Esophagus mucosa (tissue), 1 donor: Measurements from ENCODE around the gene CDK9. TPM values are rescaled to one million over a fixed set of nuclear protein-coding genes. Genes with fewer than 3 reads are reported as not detected.
A peak's percentile ranks its signal among the peaks of the same experiment; 100 is the strongest.
"Not testable (repeated sequence)": the region's sequence is repeated elsewhere in the genome, so short reads cannot be mapped to it uniquely, and the experiment has no call there.

Experiments used
- ATAC-seq: fragments of 200-7000 bp; cut with Tn5 transposase; one replicate; pipeline ENCODE4 v1.9.1; 2020
- total RNA-seq: library from RNA; stranded (reverse); gene quantifications from one replicate; pipeline ENCODE4 v1.2.4, GENCODE V29; 2023
- donor health status: DM: yes; HTN: yes; CAD: no.

Gene CDK9
- 38.3 TPM for total RNA-seq

DNA sequence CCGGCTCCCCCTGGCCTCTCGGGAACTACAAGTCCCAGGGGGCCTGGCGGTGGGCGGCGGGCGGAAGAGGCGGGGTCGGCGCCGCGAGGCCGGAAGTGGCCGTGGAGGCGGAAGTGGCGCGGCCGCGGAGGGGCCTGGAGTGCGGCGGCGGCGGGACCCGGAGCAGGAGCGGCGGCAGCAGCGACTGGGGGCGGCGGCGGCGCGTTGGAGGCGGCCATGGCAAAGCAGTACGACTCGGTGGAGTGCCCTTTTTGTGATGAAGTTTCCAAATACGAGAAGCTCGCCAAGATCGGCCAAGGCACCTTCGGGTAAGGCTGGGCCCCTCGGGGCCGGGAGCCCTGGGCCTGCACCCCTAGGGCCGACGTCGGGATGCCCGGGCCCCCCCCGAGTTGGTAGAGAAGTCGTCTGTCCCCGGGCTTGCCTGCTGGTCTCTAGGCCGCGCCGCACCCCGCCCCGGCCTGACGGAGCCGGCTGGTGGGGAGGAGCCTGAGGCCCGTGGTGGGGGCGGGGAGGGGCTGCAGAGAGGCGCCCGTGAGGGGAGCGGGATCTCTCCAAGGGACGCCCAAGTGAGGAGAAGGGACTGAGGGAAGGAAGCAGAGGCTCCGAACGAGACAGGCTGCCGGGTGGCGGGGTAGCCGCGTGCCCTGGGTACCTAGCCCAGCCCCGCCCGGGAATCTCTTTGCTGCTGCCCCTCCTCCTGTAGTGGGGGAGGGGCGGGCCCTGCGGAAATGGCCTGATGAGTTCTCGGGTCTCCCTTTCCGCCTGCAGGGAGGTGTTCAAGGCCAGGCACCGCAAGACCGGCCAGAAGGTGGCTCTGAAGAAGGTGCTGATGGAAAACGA is at the start of gene CDK9:
Gene CDK9, plus strand, starts transcription at position 102 of the 840 bp plus-strand sequence. Its CDS starts 115 bp downstream, at position 217.
- ATAC-seq: peak; percentile 76

DNA sequence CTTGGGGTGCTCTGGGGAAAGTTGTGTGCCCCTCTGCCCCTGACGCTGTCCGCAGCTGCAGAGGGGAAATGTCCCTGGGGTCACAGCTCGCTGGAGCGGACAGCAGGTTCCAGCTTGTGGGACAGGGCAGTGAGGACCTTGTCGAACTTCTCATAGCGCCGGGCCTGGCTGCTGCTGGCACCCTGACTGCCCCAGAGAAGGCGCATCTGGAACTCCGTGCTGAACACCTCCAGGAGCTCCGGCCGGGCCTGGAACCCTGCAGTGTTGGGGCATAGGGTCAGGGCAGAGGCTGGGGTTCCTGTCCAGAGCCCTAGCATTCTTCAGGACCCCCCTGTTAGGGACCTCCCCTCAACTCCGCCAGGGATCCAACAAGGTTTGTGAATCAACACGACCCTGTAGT is 47.2 kb upstream of the CDK9 start:
- no peak for ATAC-seq

DNA sequence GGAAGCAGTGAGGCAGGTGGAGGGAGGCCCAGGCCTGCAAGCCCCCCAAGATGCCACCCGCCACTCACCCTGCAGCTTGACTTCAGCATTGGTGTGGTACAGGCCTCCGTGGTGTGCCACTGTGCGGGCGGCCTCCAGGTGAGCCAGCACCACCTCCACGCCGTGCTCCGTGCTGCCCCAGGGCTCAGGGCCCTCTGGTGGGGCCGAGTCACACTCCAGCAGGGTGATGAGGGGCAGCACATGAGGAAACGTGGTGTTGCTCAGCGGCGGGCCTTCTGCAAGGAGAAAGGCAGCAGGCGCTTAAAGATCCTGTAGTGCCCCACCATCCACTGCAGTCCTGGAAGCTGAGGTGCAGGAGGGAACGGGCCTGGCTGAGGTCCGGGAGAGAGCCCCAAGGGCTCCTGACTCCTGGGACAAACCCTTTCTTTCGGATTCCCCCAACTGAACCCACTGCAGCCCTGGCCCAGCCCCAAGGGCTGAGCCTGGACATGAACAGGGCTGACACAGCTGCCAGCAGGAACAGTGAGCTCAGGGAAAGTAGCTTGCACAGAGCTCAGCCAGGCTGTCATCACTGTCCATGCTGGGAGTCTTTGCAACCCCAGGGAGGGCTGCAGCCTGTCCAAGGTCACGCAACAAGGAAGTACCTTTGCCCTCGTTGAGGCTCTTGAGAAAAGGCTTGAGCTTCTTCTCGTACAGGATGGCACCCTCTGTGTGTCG is 46.1 kb upstream of the CDK9 start:
- ATAC-seq: peak; percentile 35

DNA sequence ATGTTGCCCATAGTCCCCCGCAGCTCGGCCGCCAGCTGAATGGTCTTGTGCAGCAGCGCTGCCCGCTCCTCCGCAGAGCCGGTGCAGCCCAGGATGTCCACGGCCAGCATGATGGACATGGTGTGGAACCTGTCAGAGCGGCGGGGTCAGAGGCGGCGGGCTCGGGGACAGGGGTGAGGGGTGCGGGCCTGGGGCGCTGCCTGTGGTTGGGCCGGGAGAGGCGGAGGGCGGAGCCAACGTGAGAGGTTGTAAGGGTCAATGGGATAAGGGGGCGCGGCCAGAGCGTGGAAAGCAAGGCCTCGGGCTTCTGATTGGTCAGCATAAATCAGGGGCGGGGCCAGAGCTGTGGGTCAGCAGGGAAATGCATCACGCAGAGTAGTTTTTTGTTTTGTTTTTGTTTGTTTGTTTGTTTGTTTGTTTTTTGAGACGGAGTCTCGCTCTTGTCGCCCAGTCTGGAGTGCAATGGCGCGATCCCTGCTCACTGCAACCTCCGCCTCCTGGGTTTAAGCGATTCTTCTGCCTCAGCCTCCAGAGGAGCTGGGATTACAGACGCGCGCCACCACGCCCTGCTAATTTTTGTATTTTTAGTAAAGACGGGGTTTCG is 43.9 kb upstream of the CDK9 start:
- ATAC-seq: peak; percentile 5

DNA sequence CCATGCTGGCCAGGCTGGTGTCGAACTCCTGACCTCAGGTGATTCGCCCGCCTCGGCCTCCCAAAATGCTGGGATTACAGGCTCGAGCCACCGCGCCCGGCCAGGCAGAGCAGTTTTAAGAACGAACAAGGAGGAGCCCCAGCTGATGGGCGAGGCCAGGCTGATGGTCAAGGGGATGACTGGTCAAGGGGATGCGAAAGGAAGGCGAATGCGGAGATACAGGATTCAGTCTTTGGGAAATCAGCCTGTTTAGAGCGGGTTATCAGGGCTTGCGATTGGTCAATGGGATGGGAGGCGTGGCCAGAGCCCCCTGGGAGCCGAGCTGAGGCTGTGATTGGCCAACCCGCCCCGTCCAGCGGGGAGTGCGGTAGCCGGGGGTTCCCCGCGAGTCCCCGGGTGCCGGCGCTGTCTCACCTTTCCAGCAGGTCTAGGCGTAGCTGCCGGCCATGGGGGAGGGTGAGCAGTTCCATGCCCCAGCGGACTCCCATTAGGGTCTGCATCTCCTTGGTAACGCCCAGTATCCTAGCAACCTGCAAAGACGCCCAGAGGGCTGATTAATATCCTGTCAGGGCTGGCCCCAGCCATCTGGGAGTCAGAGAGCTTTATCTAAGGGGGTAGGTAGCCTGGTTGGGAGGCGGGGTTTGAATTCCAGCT is 43.3 kb upstream of the CDK9 start:
- no peak for ATAC-seq

DNA sequence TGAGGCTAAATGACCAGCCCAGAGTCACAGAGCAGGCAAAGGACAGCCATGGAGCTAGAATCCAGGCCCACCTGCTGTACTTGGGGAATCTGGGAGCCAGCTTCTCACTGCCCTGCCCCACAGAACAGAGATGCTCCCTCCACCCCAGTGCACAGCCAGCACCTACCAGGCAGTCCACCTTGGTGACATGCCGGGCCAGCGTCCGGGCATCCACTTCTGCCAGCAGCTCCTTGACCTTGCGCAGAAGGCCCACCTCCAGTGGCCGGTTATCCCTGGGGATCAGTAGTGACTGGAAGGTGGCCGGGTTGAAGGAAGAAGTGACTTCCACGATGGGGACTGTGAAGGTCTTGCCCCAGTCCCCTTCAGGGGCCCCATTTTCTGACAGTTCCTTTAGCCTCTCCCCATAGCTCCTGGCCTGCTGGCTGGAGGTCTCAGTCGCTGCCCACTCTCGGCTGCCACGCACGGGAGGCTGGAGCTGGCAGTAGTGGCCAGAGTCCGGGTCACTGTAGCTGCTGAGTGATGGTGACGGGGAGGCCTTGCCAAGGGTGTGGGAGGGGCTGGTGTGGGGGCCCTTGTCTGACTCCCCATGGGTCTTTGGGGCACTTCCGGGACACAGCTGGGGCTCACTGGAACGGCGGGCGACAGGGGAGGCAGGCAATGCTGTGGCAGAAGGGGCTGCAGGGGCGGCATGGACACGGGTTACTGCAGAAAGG is 41.3 kb upstream of the CDK9 start:
- ATAC-seq: no peak

DNA sequence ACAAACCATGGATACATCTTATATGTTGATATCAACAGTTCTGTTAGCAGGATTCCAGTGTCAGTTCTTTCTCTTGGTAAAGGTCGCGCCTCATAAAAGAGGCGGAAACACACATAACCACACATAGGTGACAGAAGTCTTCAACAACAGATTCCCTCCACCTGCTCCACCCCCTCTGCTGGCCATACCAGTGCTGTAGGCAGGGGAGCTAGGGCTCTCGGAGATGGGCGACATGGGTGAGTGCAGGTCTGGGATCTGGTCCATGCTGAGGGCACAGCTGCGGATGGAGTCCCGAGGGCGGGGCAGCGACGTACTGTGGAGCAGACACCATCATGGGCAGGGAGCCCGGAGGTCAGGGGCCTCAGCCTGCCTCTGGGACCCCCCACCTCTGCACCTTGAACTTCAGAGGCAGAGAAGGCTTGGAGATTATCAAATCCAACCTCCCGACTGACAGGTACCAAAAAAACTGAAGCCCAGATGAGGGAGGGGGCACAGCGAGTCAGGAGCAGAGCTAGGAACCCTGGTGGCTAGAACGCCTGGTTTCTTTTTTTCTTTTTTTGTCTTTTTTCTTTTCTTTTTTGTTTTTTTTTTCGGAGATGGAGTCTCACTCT is 38.8 kb upstream of the CDK9 start:
- ATAC-seq: no peak

DNA sequence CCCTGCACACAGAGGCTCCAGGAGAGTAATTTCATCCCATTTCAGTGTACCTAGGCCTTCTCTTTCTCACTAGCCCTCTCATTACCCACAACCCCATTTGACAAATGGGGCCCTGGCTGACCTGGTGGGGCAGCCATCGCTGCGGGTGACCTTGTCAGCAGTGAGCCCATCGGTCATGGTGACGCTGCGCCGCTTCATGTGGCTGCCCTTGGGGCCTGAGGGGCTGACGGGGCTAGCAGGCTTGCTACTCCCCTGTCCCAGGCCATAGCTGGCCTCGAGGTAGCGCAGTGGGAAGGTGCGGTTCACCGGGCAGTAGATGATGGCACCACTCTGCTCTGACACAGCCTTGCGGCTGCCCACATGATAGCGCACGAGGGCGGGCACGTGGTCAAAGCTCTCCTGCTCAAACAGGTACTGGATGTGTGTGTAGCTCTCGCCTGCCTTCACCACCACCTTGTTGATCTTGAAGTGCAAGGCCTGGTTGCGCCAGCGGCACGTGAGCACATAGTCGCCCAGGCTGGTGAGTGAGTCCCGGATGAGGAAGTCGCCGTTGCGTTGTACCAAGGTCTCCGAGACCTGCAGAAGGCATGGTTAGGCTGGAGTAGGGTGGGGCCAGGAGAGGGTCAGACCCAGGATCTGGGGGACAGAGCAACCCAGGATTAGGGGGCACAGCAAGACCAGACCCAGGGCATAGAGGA is 36.6 kb upstream of the CDK9 start:
- ATAC-seq: no peak

DNA sequence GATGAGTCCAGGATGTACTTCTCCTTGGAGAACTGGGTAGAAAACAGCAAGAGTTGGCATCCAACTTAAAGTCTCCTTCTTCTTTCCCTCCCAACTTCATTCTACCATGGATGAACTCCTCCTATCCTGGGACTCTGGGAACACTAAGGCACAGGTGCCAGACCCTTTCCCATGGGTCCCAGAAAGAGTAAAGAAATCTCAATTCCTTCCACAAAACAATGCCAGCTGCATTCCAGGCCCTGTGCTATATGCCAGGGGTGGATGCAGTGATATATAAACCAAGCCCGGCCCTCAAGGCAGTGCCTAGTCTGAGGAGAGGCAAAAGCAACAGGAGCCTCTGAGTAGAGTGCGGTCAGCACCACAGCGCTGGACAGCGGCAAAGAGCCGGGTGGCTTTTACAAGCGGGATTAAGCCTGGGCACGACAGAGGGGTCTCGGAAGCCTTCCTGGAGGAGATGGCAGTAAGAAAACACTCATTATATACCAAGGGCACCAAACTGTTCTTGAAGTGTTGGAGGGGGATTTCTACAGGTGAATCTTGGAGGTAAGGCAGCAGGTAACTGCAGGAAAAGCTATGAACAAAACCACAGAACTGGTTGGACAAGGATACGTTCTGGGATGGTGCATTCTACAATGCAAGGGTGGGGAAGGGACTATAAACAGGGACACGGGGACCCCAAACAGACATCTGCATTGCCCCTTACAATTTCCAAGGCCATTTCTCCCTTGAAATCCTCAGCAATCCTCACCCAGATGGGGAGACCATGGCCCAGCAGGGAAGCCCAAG is 34.4 kb upstream of the CDK9 start:
- peak; percentile 42 for ATAC-seq

DNA sequence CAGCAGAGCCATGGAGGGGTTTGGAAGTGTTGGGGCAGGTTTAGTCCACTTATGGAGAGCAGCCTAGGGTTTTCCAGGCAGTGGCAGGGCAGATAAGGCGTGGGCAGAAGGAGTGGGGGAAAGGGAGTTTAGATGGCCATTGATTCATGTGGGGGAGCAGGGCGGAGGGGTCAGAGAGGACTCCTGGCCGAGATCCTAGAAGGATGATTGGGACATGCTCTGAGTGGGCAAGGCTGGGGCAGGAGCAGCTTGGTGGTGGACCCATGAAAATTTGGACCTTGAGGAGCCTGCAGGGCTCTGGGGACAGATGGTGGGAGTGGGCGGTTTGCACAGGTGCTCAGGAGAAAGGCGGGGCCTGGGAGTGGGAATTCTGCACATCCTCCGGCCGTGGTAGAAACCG is 32.7 kb upstream of the CDK9 start:
- ATAC-seq: no peak

DNA sequence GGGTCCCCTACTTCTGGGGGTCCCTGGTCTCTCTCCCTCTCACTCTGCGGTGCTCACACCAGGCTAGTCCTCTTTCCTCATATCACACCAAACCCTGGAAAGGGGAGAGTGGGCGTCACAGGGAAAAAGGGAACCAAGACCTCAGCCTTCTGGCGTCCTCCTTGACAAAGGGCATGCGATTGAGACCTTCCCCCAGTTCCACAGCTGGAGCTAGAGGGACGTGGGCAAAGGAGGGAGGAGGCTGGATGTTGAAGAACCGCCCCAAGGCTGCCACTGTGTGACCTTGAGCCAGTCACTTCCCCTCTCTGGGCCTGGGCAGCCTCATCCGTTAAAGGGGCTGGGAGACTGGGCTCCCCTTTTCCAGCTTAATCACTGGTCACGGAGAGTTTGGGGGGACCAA is 32.2 kb upstream of the CDK9 start:
- no peak for ATAC-seq

DNA sequence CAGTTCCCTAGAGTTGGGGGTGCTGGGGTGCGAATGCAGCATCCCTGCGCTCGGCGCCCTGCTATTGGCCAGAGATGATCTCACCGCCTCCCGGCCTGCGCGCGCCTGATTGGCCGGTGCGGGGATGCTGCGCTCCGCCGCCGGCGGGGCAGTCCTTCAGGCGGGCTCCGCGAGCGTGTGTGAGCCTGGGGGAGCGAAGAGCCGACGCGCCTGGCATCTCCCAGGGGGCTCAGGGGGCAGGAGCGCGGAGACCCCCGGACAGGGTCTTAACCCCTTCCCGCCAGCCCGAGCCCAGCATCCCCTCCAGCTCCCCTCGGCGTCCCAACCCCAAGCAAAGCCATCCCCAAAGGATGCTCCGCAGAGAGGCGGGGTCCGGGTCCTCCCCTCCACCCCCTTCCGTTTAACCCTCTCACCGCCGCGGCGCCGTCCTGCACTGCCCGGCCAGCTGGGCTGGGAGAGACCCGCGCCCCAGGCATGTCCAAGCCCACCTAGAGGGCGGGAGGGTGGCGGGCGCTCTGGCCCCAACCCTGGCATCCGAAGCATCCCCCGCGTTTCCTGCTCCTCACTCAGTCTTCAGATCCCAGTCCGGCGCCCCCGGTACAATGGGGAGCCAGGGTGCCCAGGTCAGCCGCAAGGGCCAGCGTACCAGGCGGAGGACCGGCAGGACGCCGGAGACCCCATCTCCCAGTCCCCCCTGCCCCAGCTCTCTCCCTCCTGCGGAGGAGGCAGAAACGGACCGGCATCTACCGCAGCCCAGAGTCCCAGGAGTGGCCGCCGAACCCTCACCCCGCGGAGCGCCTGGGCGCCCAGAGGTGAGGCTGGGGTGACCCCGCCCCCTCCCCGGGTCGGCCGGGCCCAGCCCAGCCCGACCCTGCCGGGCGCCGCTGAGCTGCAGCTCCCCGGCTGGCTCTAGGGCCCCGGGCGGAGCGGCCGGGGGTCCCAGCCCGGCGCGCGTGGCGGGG is 31.5 kb upstream of the CDK9 start:
- ATAC-seq: peak; percentile 25

DNA sequence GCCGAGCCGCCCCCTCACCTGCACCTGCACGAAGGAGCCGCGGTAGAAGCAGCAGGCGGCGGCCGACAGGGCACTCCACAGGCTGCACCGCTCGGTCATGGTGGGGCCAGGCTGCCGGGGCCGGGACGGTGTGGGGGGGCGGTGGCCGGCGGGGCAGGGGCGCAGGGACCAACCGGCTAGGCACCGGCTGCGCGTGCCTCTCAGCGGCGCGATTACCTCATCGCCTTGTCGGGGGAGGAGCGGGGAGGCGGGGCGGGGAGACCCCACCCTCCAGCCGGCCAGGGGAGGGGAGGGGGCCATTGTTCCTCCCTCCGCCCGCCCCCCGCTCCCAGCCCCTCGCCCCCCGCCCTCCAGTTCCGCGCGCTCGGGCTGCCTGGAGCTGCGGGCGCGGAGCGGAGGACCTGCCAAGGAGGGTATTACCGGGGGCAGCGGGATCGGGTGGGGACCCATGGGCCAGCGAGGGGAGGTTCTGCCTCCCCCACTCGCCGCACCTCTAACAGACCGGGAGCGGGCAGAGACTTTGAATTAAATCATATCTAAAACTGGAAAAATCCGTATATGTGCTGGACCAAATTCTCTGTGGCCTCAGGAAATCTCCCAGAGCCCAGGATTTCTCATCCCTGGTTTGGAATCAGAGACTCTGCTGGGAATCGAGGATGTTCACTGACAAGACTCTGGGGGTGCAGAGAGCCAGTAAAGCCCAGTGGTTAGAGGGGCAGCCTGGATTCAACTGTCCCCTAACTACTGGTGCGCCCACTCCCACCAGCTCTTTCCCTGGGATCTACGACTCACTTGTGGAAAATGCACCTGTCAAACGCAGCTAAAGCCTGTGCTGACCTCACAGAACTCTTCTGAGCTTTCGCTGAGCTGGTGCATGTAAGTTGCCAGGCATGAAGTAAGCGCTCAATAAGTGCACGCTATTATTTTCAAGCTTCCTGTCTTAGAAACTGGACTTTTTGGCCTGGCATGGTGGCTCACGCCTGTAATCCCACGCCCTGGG is 30.5 kb upstream of the CDK9 start:
- ATAC-seq: peak; percentile 6

DNA sequence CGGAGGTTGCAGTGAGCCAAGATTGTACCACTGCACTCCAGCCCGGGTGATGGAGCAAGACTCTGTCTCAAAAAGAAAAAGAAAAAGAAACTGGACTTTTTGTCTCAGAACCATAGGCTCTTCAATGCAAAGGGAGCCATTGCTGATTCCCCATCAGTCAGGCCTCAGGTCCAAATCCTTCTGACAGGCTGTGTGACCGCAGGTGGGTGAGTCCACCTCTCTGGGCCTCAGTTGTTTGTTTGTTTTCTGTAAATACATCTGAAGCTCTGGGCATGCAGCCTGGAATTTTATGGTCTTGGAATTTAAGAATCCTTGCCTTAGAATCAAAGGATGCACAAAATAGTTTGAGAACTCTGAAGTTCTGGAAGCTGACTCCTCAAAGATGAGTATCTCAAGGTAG is 29.6 kb upstream of the CDK9 start:
- ATAC-seq: no peak

DNA sequence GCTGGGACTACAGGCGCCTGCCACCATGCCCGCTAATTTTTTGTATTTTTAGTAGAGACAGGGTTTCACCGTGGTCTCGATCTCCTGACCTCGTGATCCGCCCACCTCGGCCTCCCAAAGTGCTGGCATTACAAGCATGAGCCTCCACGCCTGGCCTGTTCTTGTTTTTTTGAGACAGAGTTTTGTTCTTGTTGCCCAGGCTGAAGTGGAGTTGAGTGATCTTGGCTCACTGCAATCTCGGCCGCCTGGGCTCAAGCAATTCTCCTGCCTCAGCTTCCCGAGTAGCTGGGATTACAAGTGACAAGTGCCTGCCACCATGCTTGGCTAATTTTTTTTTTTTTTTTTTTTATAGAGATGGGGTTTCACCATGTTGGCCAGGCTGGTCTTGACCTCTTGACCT is 29.1 kb upstream of the CDK9 start:
- ATAC-seq: not testable (repeated sequence)

DNA sequence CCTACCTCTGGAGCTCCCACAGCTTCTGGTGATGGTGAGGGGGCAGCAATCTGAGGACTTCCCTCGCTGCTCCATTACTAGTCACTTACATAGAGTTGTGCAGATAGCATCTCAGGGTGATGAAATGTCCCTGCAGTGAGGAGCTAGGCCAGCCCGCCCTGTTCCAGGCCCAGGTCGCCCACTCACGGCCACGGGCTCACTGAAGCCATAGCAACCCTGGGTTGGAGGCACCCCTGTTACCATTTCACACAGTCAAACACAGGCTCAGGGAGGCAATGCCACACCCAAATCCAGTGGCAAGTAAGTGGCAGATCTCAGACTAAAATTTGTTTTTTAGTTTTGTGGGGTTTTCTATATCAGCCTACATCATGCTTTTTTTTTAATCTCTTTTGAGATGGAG is 27.0 kb upstream of the CDK9 start:
- ATAC-seq: no peak

DNA sequence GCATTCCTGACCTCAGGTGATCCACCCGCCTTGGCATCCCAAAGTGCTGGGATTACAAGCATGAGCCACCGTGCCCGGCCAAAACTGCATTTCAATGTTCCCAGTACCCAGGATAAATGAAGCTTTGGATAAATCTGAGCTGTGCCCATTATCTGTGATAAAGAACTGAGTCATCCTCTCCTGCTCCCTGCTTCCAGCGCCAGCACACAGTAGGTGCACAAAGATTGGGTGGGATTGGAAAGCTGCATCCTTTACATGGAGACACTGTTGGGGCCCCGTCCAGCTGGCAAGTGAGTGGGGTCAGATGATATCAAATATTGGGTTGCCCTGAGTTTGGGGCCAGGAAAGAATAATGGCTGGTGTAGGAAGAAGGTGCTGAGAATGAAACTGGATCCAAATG is 24.8 kb upstream of the CDK9 start:
- no peak for ATAC-seq

DNA sequence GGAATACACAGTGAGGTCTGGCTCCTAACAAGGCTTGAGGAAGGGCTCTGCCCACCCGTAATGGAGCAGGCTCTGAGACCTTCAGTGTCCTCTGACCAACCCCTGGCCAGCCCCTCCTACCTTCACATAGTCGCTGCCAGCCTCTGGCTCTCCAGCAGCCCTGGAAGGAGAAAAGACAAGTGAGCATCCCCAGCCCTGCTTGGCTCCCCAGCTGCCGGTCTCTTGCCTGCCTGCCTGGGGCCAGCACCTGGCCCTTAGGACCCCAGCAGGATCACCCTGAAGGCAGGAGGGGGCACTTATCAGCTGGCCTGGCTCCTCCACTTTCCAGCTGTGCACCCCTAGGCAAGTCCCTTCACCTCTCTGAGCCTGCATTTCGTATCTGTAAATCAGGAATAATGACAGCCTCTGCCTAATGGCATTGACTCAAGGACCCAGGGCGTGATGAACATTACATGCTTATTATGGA is 24.3 kb upstream of the CDK9 start:
- peak; percentile 5 for ATAC-seq
